Panc1 (cell line): ENCODE results near the gene NTN4. TPM values are rescaled to one million over a fixed set of nuclear protein-coding genes. Genes with fewer than 3 reads are reported as not detected.
A peak's percentile ranks its signal among the peaks of the same experiment; 100 is the strongest.

Experiments
- ATAC-seq: fragments of 200-7000 bp; cut with Tn5 transposase; 2 replicates; pipeline ENCODE4 v1.9.1; 2020; ENCODE audit warnings: mild to moderate bottlenecking, moderate library complexity
- BruUV-seq: library from RNA; stranded (reverse); fragments of 400-500 nt; replicated peaks from 2 replicates; lab custom pipeline; 2021; lab: Mats Ljungman, UMichigan
- CTCF ChIA-PET: fragments of 300-600 bp; sonication (Branson Sonifier 250); formaldehyde crosslinking; loops from one replicate; lab custom pipeline; 2022; ENCODE audit warnings: antibody characterized with exemption; lab: Charles Lee
- POLR2A ChIA-PET: fragments of 300-600 bp; sonication (Branson Sonifier 250); formaldehyde crosslinking; loops from one replicate; lab custom pipeline; 2022; ENCODE audit warnings: antibody characterized with exemption; lab: Charles Lee
- DNase-seq: peaks from one replicate; pipeline ENCODE4 v3.0.0-alpha.2; 2010; ENCODE audit warnings: low read depth, low spot score
- H3K27ac ChIP-seq: 2 replicates; pipeline ENCODE4 v1.5.1; 2011; ENCODE audit warnings: mild to moderate bottlenecking, low read length, inconsistent platforms
- H3K27me3 ChIP-seq: fragments of 200-500 bp; sonication (Bioruptor generic); 2 replicates; pipeline ENCODE4 v1.6.0; 2014; ENCODE audit warnings: low read length, inconsistent platforms; ENCODE audit not compliant: control insufficient read depth, insufficient read depth
- H3K36me3 ChIP-seq: fragments of 200-500 bp; sonication (Bioruptor generic); 2 replicates; pipeline ENCODE4 v1.5.1; 2014; ENCODE audit warnings: inconsistent platforms, mild to moderate bottlenecking, low read length, moderate library complexity; ENCODE audit not compliant: control insufficient read depth, insufficient read depth
- H3K4me1 ChIP-seq: 2 replicates; pipeline ENCODE4 v1.5.1; 2011; ENCODE audit warnings: inconsistent platforms, mild to moderate bottlenecking, low read length, moderate library complexity; ENCODE audit not compliant: control insufficient read depth, insufficient read depth
- H3K4me3 ChIP-seq, 2 experiments: 2 replicates each; pipeline ENCODE4 v1.5.1; 2011 to 2012; ENCODE audit warnings: low read depth in 2 of 2, low read length in 2 of 2, mild to moderate bottlenecking in 2 of 2, inconsistent platforms in 1 of 2, moderate library complexity in 1 of 2
- H3K9me3 ChIP-seq: fragments of 200-500 bp; sonication (Bioruptor generic); 2 replicates; pipeline ENCODE4 v1.5.1; 2014; ENCODE audit warnings: low read depth, mild to moderate bottlenecking, inconsistent platforms, low read length, moderate library complexity; ENCODE audit not compliant: control insufficient read depth, insufficient read depth
- POLR2AphosphoS5 ChIP-seq: IDR thresholded peaks from 2 replicates; pipeline ENCODE4 v1.6.1; 2012; ENCODE audit warnings: mild to moderate bottlenecking, low read depth, low read length, moderate library complexity
- REST ChIP-seq, 2 experiments: IDR thresholded peaks; 2 replicates each; pipeline ENCODE4 v1.6.1; 2011 to 2012; ENCODE audit warnings: low read depth in 2 of 2, control low read depth in 1 of 2, low read length in 1 of 2, mild to moderate bottlenecking in 1 of 2, moderate library complexity in 1 of 2; ENCODE audit not compliant: insufficient read depth in 1 of 2
- SIN3A ChIP-seq: IDR thresholded peaks from 2 replicates; pipeline ENCODE4 v1.6.1; 2012; ENCODE audit warnings: low read depth, mild to moderate bottlenecking, low read length, moderate library complexity, borderline replicate concordance; ENCODE audit not compliant: insufficient read depth
- TCF7L2 ChIP-seq: IDR thresholded peaks from 2 replicates; pipeline ENCODE4 v1.6.1; 2011; ENCODE audit warnings: mild to moderate bottlenecking, low read depth, low read length, inconsistent platforms
- in situ Hi-C: cut with HindIII; loops from 2 replicates; pipeline ENCODE4 v1.10.0; 2016; ENCODE audit warnings: low sequenced_read_pairs, low pct_unique_long_range_greater_than_20kb
- intact Hi-C: fragments of 100-400 bp; cut with micrococcal nuclease; formaldehyde crosslinking; loops from one replicate; pipeline ENCODE4 v1.10.0; 2022; ENCODE audit not compliant: unreplicated experiment
- total RNA-seq: library from RNA; stranded (reverse); gene quantifications from one replicate; pipeline ENCODE4 v1.2.1, GENCODE V29; 2021; ENCODE audit not compliant: unreplicated experiment
- TF ChIP-seq, protein P1 (sequence below): fragments of 450-650 bp; IDR thresholded peaks from 2 replicates; pipeline ENCODE4 v1.5.1; 2017; ENCODE audit warnings: mild to moderate bottlenecking

The NTN4 gene
- total RNA-seq, 1 experiment from 2014 or later, result 17.1 TPM

DNA sequence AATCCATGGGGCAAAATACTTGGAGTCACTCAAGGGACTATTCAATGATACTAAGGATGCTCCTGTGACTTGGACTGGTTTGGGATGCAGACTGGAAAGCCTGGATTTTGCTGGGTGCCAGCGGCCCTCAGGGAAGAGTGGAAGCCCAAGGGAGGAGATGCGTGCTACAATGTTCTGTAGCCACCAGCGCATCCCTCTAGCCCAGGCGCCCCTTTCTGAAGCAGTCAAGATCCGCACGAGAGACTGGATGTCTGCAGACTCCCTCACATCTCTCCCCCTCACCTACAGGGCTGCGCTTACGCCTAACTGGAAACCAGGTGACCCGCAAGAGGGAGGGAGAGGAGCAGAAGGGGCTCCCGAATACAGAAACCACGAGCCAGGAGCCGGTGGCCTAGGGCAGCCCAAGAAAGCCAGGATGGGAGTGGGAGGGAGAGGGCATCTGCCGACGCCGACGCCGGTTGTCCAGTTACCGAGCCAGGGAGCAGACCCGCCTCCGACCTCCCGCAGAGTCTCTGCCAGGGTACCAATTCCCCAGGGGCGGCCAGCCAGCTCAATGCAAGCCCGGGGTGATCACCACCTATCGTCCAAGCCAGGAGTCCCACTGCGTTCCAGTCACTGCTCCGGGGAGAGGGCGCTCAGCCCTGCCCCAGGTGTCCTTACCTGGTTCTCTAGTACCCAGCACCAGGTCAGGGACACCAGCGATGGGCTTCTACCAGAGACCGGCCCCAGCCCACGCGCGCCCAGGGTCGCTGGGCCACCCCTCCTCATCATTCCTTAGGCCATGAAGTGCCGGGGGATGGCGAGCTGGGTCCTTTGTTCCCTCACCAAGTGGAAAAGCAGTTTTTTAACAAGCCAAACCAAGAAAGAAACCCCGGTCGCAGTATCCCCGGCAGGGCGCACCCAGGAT, 1.2 kb downstream of the NTN4 start:
- BruUV-seq, result no TSS peak
- in situ Hi-C loops, result no loop called here
- TF ChIP-seq TCF7L2, result no peak
- no peak for TF ChIP-seq REST (IDR thresholded peaks at IDR 0.05; ENCODE audit: insufficient read depth in 1 of 2, low read depth in 2 of 2, low read length in 1 of 2)
- TF ChIP-seq SIN3A, result 0 out of 2 replicates have a peak, but pooled peaks have one; percentile 30
- Histone ChIP-seq H3K27ac (peak overlapping the region; percentile 6; the same call in 1 of the 2 replicates), H3K27me3 (peaks cover 28% of the 10 kb centered on the region), H3K4me1 (peaks cover 2% of the 10 kb centered on the region; the same call in 1 of the 2 replicates), H3K9me3 (no peaks in the 10 kb centered on the region), H3K4me3 (peak overlapping the region; percentile 56 to 83), H3K36me3 (no peaks in the 10 kb centered on the region; the same call in 1 of the 2 replicates)
- ChIA-PET POLR2A (interaction anchor here (0.6 kb wide), 1 partner anchor 25 kb away, joined by 3 read pairs; no protein-coding TSS in a partner anchor), CTCF (no interaction called here)
- DNase-seq (no peak), ATAC-seq (peak; percentile 52)
- intact Hi-C loops, result no loop called here

- ATAC-seq (no peak), DNase-seq (no peak)
- H3K27ac ChIP-seq, result peak overlapping the region; percentile 13; the same call in 1 of the 2 replicates
- H3K27me3 ChIP-seq, result peaks cover 28% of the 10 kb centered on the region
- H3K4me1 ChIP-seq, result peaks cover 2% of the 10 kb centered on the region; the same call in 1 of the 2 replicates
- in situ Hi-C loops, result no loop called here
- intact Hi-C loops, result no loop called here
- no peaks in the 10 kb centered on the region; the same call in 1 of the 2 replicates for H3K36me3 ChIP-seq
- BruUV-seq, result no TSS peak
- ChIA-PET POLR2A (no interaction called here), CTCF (no interaction called here)
- TF ChIP-seq SIN3A, result no peak
- no peak for TF ChIP-seq REST (IDR thresholded peaks at IDR 0.05; ENCODE audit: insufficient read depth in 1 of 2, low read depth in 2 of 2, low read length in 1 of 2)
- TF ChIP-seq, protein P1, sequence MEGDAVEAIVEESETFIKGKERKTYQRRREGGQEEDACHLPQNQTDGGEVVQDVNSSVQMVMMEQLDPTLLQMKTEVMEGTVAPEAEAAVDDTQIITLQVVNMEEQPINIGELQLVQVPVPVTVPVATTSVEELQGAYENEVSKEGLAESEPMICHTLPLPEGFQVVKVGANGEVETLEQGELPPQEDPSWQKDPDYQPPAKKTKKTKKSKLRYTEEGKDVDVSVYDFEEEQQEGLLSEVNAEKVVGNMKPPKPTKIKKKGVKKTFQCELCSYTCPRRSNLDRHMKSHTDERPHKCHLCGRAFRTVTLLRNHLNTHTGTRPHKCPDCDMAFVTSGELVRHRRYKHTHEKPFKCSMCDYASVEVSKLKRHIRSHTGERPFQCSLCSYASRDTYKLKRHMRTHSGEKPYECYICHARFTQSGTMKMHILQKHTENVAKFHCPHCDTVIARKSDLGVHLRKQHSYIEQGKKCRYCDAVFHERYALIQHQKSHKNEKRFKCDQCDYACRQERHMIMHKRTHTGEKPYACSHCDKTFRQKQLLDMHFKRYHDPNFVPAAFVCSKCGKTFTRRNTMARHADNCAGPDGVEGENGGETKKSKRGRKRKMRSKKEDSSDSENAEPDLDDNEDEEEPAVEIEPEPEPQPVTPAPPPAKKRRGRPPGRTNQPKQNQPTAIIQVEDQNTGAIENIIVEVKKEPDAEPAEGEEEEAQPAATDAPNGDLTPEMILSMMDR, result no peak
- TF ChIP-seq POLR2AphosphoS5, result no peak
- TF ChIP-seq TCF7L2, result no peak
- no peaks in the 10 kb centered on the region for H3K9me3 ChIP-seq
- H3K4me3 ChIP-seq, result peak overlapping the region; percentile 56 to 83; a peak in 3 of 4 replicates
Observed at GRCh38 chr12:95788637-95789036, 1.9 kb downstream of the NTN4 start.
